ENCODE results near the gene AMPD3. TPM values are rescaled to one million over a fixed set of nuclear protein-coding genes. Genes with fewer than 3 reads are reported as not detected.
A peak's percentile ranks its signal among the peaks of the same experiment; 100 is the strongest.

Gene AMPD3
- total RNA-seq, 3 donors from 2014 or later: 6.2 to 6.6 (median 6.4) TPM

DNA sequence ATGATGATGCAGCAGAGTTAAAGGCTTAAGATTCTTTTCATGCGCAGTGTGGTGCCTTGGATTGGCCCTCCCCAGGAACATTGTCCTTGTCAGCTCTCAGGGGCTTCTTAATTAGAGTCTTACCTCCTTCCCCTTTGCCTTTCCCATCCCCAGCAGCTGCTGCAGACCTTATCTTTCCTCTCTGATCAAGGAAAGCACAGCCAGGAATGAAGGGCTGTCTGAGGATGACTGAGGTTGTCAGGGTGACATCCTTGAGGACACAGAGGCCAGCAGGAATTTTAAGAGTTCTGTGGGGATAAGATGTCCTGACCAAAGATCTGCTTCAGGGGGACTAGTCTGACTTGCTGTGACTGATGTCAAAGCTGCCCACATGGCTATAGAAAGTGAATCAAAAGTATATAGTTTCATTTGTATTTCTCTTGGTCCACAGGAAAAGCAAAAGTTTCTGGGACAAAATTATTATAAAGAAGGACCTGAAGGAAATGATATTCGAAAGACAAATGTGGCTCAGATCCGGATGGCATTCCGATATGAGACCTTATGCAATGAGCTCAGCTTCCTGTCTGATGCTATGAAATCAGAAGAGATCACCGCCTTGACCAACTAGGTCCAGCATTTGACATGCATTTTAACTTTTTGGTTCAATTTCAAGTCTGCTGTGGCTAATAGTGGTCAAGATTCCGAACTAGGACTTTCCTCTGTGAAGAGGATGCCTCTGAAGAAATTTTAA is 50.4 kb downstream of the AMPD3 start:
- peak overlapping the region in 1 of 2 donors; percentile 1 for H3K27ac ChIP-seq
- intact Hi-C loops (cut with DNase I; ENCODE audit: low total_unique reads): no loop called here
- H3K36me3 ChIP-seq: no peaks in the 10 kb centered on the region
- no peaks in the 10 kb centered on the region for H3K9me3 ChIP-seq
- no peak overlapping the region for H3K4me3 ChIP-seq
- no peaks in the 10 kb centered on the region for H3K27me3 ChIP-seq
- TF ChIP-seq POLR2AphosphoS5 (IDR thresholded peaks at IDR 0.05): no peak
- no peak for TF ChIP-seq POLR2A (IDR thresholded peaks at IDR 0.05)
- TF ChIP-seq, protein P1, sequence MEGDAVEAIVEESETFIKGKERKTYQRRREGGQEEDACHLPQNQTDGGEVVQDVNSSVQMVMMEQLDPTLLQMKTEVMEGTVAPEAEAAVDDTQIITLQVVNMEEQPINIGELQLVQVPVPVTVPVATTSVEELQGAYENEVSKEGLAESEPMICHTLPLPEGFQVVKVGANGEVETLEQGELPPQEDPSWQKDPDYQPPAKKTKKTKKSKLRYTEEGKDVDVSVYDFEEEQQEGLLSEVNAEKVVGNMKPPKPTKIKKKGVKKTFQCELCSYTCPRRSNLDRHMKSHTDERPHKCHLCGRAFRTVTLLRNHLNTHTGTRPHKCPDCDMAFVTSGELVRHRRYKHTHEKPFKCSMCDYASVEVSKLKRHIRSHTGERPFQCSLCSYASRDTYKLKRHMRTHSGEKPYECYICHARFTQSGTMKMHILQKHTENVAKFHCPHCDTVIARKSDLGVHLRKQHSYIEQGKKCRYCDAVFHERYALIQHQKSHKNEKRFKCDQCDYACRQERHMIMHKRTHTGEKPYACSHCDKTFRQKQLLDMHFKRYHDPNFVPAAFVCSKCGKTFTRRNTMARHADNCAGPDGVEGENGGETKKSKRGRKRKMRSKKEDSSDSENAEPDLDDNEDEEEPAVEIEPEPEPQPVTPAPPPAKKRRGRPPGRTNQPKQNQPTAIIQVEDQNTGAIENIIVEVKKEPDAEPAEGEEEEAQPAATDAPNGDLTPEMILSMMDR (IDR thresholded peaks at IDR 0.05): no peak
- no peak for DNase-seq (ENCODE audit: low spot score in 2 of 2)
- H3K4me1 ChIP-seq: no peaks in the 10 kb centered on the region

DNA sequence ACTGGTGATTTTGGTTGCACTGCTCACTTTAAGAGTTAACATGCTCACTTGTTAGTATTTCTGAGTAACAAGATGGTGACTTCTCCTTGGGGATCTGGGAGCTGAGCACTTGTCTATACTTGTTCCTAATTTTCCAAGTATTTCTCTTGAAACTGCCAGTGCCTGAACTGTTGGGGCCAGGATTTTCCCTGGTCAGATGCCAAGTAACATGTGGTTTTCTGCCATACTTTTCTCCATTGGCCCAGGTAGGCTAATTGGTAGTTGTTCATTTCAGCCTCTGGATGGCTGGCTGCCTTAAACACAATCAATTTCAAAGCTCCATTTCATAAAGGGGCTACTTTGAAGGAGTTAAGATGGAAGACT is 50.9 kb downstream of the AMPD3 start:
- peak in 1 of 2 donors; percentile 51 for DNase-seq (ENCODE audit: low spot score in 2 of 2)
- intact Hi-C loops (cut with DNase I; ENCODE audit: low total_unique reads): no loop called here
- H3K36me3 ChIP-seq: no peaks in the 10 kb centered on the region
- no peaks in the 10 kb centered on the region for H3K27me3 ChIP-seq
- TF ChIP-seq, protein P1 (IDR thresholded peaks at IDR 0.05): no peak
- TF ChIP-seq POLR2AphosphoS5 (IDR thresholded peaks at IDR 0.05) (no peak), POLR2A (IDR thresholded peaks at IDR 0.05) (no peak)
- H3K4me1 ChIP-seq: no peaks in the 10 kb centered on the region
- no peaks in the 10 kb centered on the region for H3K9me3 ChIP-seq
- H3K4me3 ChIP-seq: no peak overlapping the region
- peak overlapping the region in 1 of 2 donors; percentile 1 for H3K27ac ChIP-seq

DNA sequence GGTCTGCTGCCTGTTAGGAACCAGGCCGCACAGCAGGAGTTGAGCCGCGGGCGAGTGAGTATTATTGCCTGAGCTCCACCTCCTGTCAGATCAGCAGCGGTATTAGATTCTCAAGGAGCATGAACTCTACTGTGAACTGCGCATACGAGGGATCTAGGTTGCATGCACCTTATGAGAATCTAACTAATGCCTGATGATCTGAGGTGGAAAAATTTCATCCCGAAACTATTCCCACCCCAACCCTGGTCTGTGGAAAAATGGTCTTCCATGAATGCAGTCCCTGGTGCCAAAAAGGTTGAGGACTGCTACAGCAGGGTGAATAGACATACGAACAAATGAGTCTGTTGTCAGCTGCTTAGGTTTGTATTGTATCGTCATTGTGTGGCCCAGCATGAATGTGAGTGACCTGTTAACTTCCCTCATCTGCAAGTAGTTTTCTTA is 56.1 kb downstream of the AMPD3 start:
- Histone ChIP-seq H3K4me1 (no peaks in the 10 kb centered on the region), H3K27me3 (no peaks in the 10 kb centered on the region), H3K36me3 (no peaks in the 10 kb centered on the region), H3K4me3 (no peak overlapping the region), H3K27ac (no peak overlapping the region), H3K9me3 (no peaks in the 10 kb centered on the region)
- DNase-seq (ENCODE audit: low spot score in 2 of 2): no peak
- intact Hi-C loops (cut with DNase I; ENCODE audit: low total_unique reads): loop anchor here (10.0 kb wide), 1 partner anchor 96 kb away; no protein-coding TSS in a partner anchor
- no peak for TF ChIP-seq POLR2AphosphoS5 (IDR thresholded peaks at IDR 0.05)
- TF ChIP-seq, protein P1 (IDR thresholded peaks at IDR 0.05): no peak
- no peak for TF ChIP-seq POLR2A (IDR thresholded peaks at IDR 0.05)

- no peaks in the 10 kb centered on the region for H3K9me3 ChIP-seq
- H3K27ac ChIP-seq: no peak overlapping the region
- no peak overlapping the region for H3K4me3 ChIP-seq
- no peaks in the 10 kb centered on the region for H3K27me3 ChIP-seq
- TF ChIP-seq POLR2AphosphoS5 (IDR thresholded peaks at IDR 0.05): no peak
- TF ChIP-seq, protein P1 (IDR thresholded peaks at IDR 0.05): peak in 1 of 3 donors; percentile 22
- intact Hi-C loops (cut with DNase I; ENCODE audit: low total_unique reads): loop anchor here (10.0 kb wide), 1 partner anchor 99 kb away; no protein-coding TSS in a partner anchor
- H3K4me1 ChIP-seq: no peaks in the 10 kb centered on the region
- no peak for DNase-seq (ENCODE audit: low spot score in 2 of 2)
- H3K36me3 ChIP-seq: no peaks in the 10 kb centered on the region
Observed at GRCh38 chr11:10514202-10514601, 59.1 kb downstream of the AMPD3 start.

GRCh38 chr11:10514709-10515108 is 59.6 kb downstream of the AMPD3 start:
- intact Hi-C loops (cut with DNase I; ENCODE audit: low total_unique reads): loop anchor here (10.0 kb wide), 1 partner anchor 100 kb away; no protein-coding TSS in a partner anchor
- H3K27ac ChIP-seq: no peak overlapping the region
- H3K4me3 ChIP-seq: no peak overlapping the region
- H3K9me3 ChIP-seq: no peaks in the 10 kb centered on the region
- H3K27me3 ChIP-seq: no peaks in the 10 kb centered on the region
- H3K36me3 ChIP-seq: no peaks in the 10 kb centered on the region
- DNase-seq (ENCODE audit: low spot score in 2 of 2): no peak
- TF ChIP-seq POLR2AphosphoS5 (IDR thresholded peaks at IDR 0.05): no peak
- TF ChIP-seq, protein P1 (IDR thresholded peaks at IDR 0.05): no peak
- no peak for TF ChIP-seq POLR2A (IDR thresholded peaks at IDR 0.05)
- H3K4me1 ChIP-seq: no peaks in the 10 kb centered on the region
